BLaER1 (cell line): ENCODE measurements around the gene RET.

Experiments
- H3K27ac ChIP-seq: shearing (Covaris generic); formaldehyde crosslinking; 2 replicates; pipeline ENCODE4 v1.8.1; 2022
- H3K27me3 ChIP-seq: shearing (Covaris generic); formaldehyde crosslinking; 2 replicates; pipeline ENCODE4 v1.8.1; 2022
- H3K36me3 ChIP-seq: shearing (Covaris generic); formaldehyde crosslinking; 2 replicates; pipeline ENCODE4 v1.8.1; 2022
- H3K4me1 ChIP-seq: shearing (Covaris generic); formaldehyde crosslinking; 2 replicates; pipeline ENCODE4 v1.8.1; 2022
- H3K4me2 ChIP-seq: shearing (Covaris generic); formaldehyde crosslinking; 2 replicates; pipeline ENCODE4 v1.8.1; 2022
- H3K4me3 ChIP-seq: shearing (Covaris generic); formaldehyde crosslinking; 2 replicates; pipeline ENCODE4 v1.8.1; 2022
- H3K9ac ChIP-seq: shearing (Covaris generic); formaldehyde crosslinking; 2 replicates; pipeline ENCODE4 v1.8.1; 2022
- H3K9me3 ChIP-seq: shearing (Covaris generic); formaldehyde crosslinking; 2 replicates; pipeline ENCODE4 v1.8.1; 2022
- H4K20me1 ChIP-seq: shearing (Covaris generic); formaldehyde crosslinking; 2 replicates; pipeline ENCODE4 v1.8.1; 2022
- Cebpa-rat ChIP-seq: shearing (Covaris generic); IDR thresholded peaks from 2 replicates; pipeline ENCODE4 v1.8.1; 2022

RET gene

GRCh38 chr10:43060291-43060690, 16.6 kb upstream of the RET start:
- Histone ChIP-seq H3K36me3 (no peaks in the 10 kb centered on the region), H3K4me3 (no peak overlapping the region), H3K27me3 (no peaks in the 10 kb centered on the region), H3K4me2 (peak overlapping the region; percentile 83), H4K20me1 (no peaks in the 10 kb centered on the region), H3K9ac (no peak overlapping the region), H3K9me3 (0 out of 2 replicates have a peak, but pooled peaks cover under 1% of the 10 kb centered on the region), H3K4me1 (peaks cover 54% of the 10 kb centered on the region), H3K27ac (no peak overlapping the region; the same call in 1 of the 2 replicates)
- no peak for TF ChIP-seq Cebpa-rat

- no peak for TF ChIP-seq Cebpa-rat
- Histone ChIP-seq H4K20me1 (no peaks in the 10 kb centered on the region), H3K9ac (no peak overlapping the region), H3K9me3 (no peaks in the 10 kb centered on the region), H3K36me3 (no peaks in the 10 kb centered on the region), H3K4me2 (no peak overlapping the region), H3K4me3 (no peak overlapping the region), H3K4me1 (peaks cover 44% of the 10 kb centered on the region), H3K27ac (no peak overlapping the region; the same call in 1 of the 2 replicates), H3K27me3 (no peaks in the 10 kb centered on the region)
Observed at GRCh38 chr10:43061331-43061730, 15.5 kb upstream of the RET start.

- H3K27ac ChIP-seq, result no peak overlapping the region
Observed at GRCh38 chr10:43061760-43062159, 15.1 kb upstream of the RET start.

GRCh38 chr10:43062402-43063160, 14.3 kb upstream of the RET start:
- Histone ChIP-seq H3K4me3 (no peak overlapping the region), H3K9me3 (no peaks in the 10 kb centered on the region), H3K27ac (no peak overlapping the region), H3K4me2 (no peak overlapping the region), H3K36me3 (no peaks in the 10 kb centered on the region), H3K4me1 (peaks cover 31% of the 10 kb centered on the region), H3K9ac (no peak overlapping the region), H3K27me3 (no peaks in the 10 kb centered on the region), H4K20me1 (no peaks in the 10 kb centered on the region)
- no peak for TF ChIP-seq Cebpa-rat

More at GRCh38 chr10:43061760-43062159, 15.1 kb upstream of the RET start:
- Histone ChIP-seq H4K20me1 (no peaks in the 10 kb centered on the region), H3K36me3 (no peaks in the 10 kb centered on the region), H3K27me3 (no peaks in the 10 kb centered on the region), H3K9me3 (no peaks in the 10 kb centered on the region), H3K4me2 (no peak overlapping the region), H3K4me3 (no peak overlapping the region), H3K4me1 (peaks cover 40% of the 10 kb centered on the region), H3K9ac (no peak overlapping the region)
- TF ChIP-seq Cebpa-rat, result no peak

- no peak overlapping the region for H3K9ac ChIP-seq
- H3K36me3 ChIP-seq, result no peaks in the 10 kb centered on the region
- H3K27me3 ChIP-seq, result no peaks in the 10 kb centered on the region
- peaks cover 12% of the 10 kb centered on the region for H3K4me1 ChIP-seq
- TF ChIP-seq Cebpa-rat, result no peak
- no peak overlapping the region for H3K4me3 ChIP-seq
- H3K4me2 ChIP-seq, result no peak overlapping the region
- no peaks in the 10 kb centered on the region for H3K9me3 ChIP-seq
- no peaks in the 10 kb centered on the region for H4K20me1 ChIP-seq
- no peak overlapping the region for H3K27ac ChIP-seq
Observed at GRCh38 chr10:43064331-43065075, 12.4 kb upstream of the RET start.

GRCh38 chr10:43065234-43065633, 11.6 kb upstream of the RET start:
- no peak overlapping the region for H3K9ac ChIP-seq
- H3K27ac ChIP-seq, result no peak overlapping the region
- H3K4me1 ChIP-seq, result peaks cover 5% of the 10 kb centered on the region
- H4K20me1 ChIP-seq, result no peaks in the 10 kb centered on the region
- H3K36me3 ChIP-seq, result no peaks in the 10 kb centered on the region
- TF ChIP-seq Cebpa-rat, result no peak
- H3K9me3 ChIP-seq, result no peaks in the 10 kb centered on the region
- no peak overlapping the region for H3K4me3 ChIP-seq
- no peaks in the 10 kb centered on the region for H3K27me3 ChIP-seq
- no peak overlapping the region for H3K4me2 ChIP-seq

GRCh38 chr10:43065761-43066160, 11.1 kb upstream of the RET start:
- Histone ChIP-seq H3K4me1 (no peaks in the 10 kb centered on the region), H3K4me2 (no peak overlapping the region), H3K4me3 (no peak overlapping the region), H3K27ac (no peak overlapping the region), H3K9me3 (no peaks in the 10 kb centered on the region), H4K20me1 (no peaks in the 10 kb centered on the region), H3K36me3 (no peaks in the 10 kb centered on the region), H3K9ac (no peak overlapping the region), H3K27me3 (no peaks in the 10 kb centered on the region)
- no peak for TF ChIP-seq Cebpa-rat

- no peak for TF ChIP-seq Cebpa-rat
- no peaks in the 10 kb centered on the region for H3K27me3 ChIP-seq
- no peaks in the 10 kb centered on the region for H4K20me1 ChIP-seq
- H3K4me1 ChIP-seq, result no peaks in the 10 kb centered on the region
- no peak overlapping the region for H3K27ac ChIP-seq
- H3K4me2 ChIP-seq, result no peak overlapping the region
- H3K4me3 ChIP-seq, result no peak overlapping the region
- H3K9me3 ChIP-seq, result no peaks in the 10 kb centered on the region
- H3K9ac ChIP-seq, result no peak overlapping the region
- no peaks in the 10 kb centered on the region for H3K36me3 ChIP-seq
Observed at GRCh38 chr10:43066481-43066880, 10.4 kb upstream of the RET start.

GRCh38 chr10:43067391-43068135, 9.3 kb upstream of the RET start:
- Histone ChIP-seq H3K27me3 (no peaks in the 10 kb centered on the region), H3K36me3 (no peaks in the 10 kb centered on the region)

GRCh38 chr10:43068136-43068395, 8.8 kb upstream of the RET start:
- H3K4me3 ChIP-seq, result no peak overlapping the region
- H3K4me1 ChIP-seq, result no peaks in the 10 kb centered on the region
- no peaks in the 10 kb centered on the region for H3K9me3 ChIP-seq
- no peaks in the 10 kb centered on the region for H3K27me3 ChIP-seq
- no peak overlapping the region for H3K27ac ChIP-seq
- no peaks in the 10 kb centered on the region for H3K36me3 ChIP-seq
- TF ChIP-seq Cebpa-rat, result no peak
- H3K9ac ChIP-seq, result no peak overlapping the region
- H4K20me1 ChIP-seq, result no peaks in the 10 kb centered on the region
- H3K4me2 ChIP-seq, result no peak overlapping the region

More at GRCh38 chr10:43067391-43068135, 9.3 kb upstream of the RET start:
- Histone ChIP-seq H3K9me3 (no peaks in the 10 kb centered on the region), H3K9ac (no peak overlapping the region), H3K27ac (no peak overlapping the region), H3K4me2 (no peak overlapping the region), H3K4me3 (no peak overlapping the region), H4K20me1 (no peaks in the 10 kb centered on the region), H3K4me1 (no peaks in the 10 kb centered on the region)
- no peak for TF ChIP-seq Cebpa-rat
